ENCODE measurements around the gene OSBPL8.

DNA sequence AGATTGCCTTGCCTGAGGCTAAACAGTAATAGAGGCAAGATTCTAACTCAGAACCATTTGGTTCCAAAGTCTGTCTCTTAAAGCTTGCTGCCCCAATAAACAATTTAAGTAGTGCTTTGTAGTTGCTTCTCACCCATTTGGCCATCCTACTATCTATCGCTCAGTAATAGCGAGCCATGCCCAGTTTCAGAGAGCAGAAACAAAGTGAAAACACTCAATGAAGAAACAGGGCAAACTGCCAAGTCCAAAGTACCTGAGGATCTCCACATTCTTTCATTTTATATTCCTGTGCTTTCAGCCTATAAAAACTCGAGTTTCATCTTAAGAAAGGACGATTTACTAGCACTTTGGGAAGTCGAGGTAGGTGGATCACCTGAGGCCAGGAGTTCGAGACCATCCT is 108.0 kb downstream of the OSBPL8 start:
- TF ChIP-seq, protein P1, sequence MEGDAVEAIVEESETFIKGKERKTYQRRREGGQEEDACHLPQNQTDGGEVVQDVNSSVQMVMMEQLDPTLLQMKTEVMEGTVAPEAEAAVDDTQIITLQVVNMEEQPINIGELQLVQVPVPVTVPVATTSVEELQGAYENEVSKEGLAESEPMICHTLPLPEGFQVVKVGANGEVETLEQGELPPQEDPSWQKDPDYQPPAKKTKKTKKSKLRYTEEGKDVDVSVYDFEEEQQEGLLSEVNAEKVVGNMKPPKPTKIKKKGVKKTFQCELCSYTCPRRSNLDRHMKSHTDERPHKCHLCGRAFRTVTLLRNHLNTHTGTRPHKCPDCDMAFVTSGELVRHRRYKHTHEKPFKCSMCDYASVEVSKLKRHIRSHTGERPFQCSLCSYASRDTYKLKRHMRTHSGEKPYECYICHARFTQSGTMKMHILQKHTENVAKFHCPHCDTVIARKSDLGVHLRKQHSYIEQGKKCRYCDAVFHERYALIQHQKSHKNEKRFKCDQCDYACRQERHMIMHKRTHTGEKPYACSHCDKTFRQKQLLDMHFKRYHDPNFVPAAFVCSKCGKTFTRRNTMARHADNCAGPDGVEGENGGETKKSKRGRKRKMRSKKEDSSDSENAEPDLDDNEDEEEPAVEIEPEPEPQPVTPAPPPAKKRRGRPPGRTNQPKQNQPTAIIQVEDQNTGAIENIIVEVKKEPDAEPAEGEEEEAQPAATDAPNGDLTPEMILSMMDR (IDR thresholded peaks at IDR 0.05): no peak
- TF ChIP-seq POLR2A (IDR thresholded peaks at IDR 0.05): no peak

Data from Peyer's patch (tissue), 4 donors.